HEK293 (cell line): ENCODE results near the gene FOXRED2.
"Not testable (repeated sequence)": the region's sequence is repeated elsewhere in the genome, so short reads cannot be mapped to it uniquely, and the experiment has no call there.

Source experiments
- AEBP2 ChIP-seq: fragments of 450-650 bp; formaldehyde crosslinking; IDR thresholded peaks from 2 replicates; pipeline ENCODE4 v1.5.1; 2016; ENCODE audit warnings: missing biosample characterization, missing genetic modification characterization, borderline replicate concordance
- CTCF ChIP-seq: fragments of 450-650 bp; formaldehyde crosslinking; IDR thresholded peaks from 2 replicates; pipeline ENCODE4 v1.5.1; 2016; ENCODE audit warnings: missing biosample characterization, missing genetic modification characterization
- GLIS1 ChIP-seq: fragments of 450-650 bp; formaldehyde crosslinking; IDR thresholded peaks from 2 replicates; pipeline ENCODE4 v1.5.1; 2016; ENCODE audit warnings: missing biosample characterization, missing genetic modification characterization
- HIC1 ChIP-seq: fragments of 450-650 bp; formaldehyde crosslinking; IDR thresholded peaks from 2 replicates; pipeline ENCODE4 v1.5.1; 2016; ENCODE audit warnings: missing biosample characterization, missing genetic modification characterization
- HOXC10 ChIP-seq: sonication (generic); formaldehyde crosslinking; IDR thresholded peaks from 2 replicates; pipeline ENCODE4 v1.8.1; 2023; ENCODE audit warnings: mild to moderate bottlenecking, missing genetic modification reagents
- ZBTB44 ChIP-seq: fragments of 450-650 bp; IDR thresholded peaks from 2 replicates; pipeline ENCODE4 v1.5.1; 2018; ENCODE audit warnings: missing biosample characterization, mild to moderate bottlenecking, missing genetic modification characterization
- ZNF121 ChIP-seq: fragments of 450-650 bp; formaldehyde crosslinking; IDR thresholded peaks from 2 replicates; pipeline ENCODE4 v1.5.1; 2016; ENCODE audit warnings: missing biosample characterization, missing genetic modification characterization
- ZNF239 ChIP-seq: fragments of 450-650 bp; formaldehyde crosslinking; IDR thresholded peaks from 2 replicates; pipeline ENCODE4 v1.5.1; 2016; ENCODE audit warnings: missing biosample characterization, missing genetic modification characterization
- ZNF426 ChIP-seq: fragments of 450-650 bp; formaldehyde crosslinking; IDR thresholded peaks from 2 replicates; pipeline ENCODE4 v1.5.1; 2017; ENCODE audit warnings: missing biosample characterization, missing genetic modification characterization, mild to moderate bottlenecking, inconsistent platforms, moderate library complexity
- ZNF449 ChIP-seq: fragments of 450-650 bp; formaldehyde crosslinking; IDR thresholded peaks from 2 replicates; pipeline ENCODE4 v1.5.1; 2017; ENCODE audit warnings: missing biosample characterization, mild to moderate bottlenecking, missing genetic modification characterization, moderate library complexity
- ZNF580 ChIP-seq: fragments of 450-650 bp; formaldehyde crosslinking; IDR thresholded peaks from 2 replicates; pipeline ENCODE4 v1.5.1; 2016; ENCODE audit warnings: missing biosample characterization, missing genetic modification characterization
- ZNF704 ChIP-seq: fragments of 450-650 bp; formaldehyde crosslinking; IDR thresholded peaks from 2 replicates; pipeline ENCODE4 v1.5.1; 2016; ENCODE audit warnings: missing biosample characterization, missing genetic modification characterization
- ZNF830 ChIP-seq: fragments of 450-650 bp; IDR thresholded peaks from 2 replicates; pipeline ENCODE4 v1.5.0; 2018; ENCODE audit warnings: missing biosample characterization, missing genetic modification characterization, low read depth, mild to moderate bottlenecking, moderate library complexity

GRCh38 chr22:36450923-36451322, 55.9 kb downstream of the FOXRED2 start:
- TF ChIP-seq GLIS1 (tag by site-specific recombination); ZNF239 (tag by site-specific recombination); CTCF (tag by site-specific recombination); ZNF704 (tag by site-specific recombination); ZNF449; ZNF426; ZBTB44 (tag by site-specific recombination); HIC1 (tag by site-specific recombination); ZNF830 (tag by site-specific recombination); ZNF121; HOXC10 (CRISPR knock-in tag); ZNF580 (tag by site-specific recombination); AEBP2: not testable (repeated sequence)
